ENCODE results near the gene ATP9B. TPM values are rescaled to one million over a fixed set of nuclear protein-coding genes. Genes with fewer than 3 reads are reported as not detected.

ATP9B gene
- total RNA-seq, 2 experiments from 2014 or later, result 61.9 to 63.5 TPM

GRCh38 chr18:79345366-79345765 lies 276.2 kb downstream of the ATP9B start:
- ATAC-seq (ENCODE audit: poor library complexity) (no peak), DNase-seq (no peak)
- Mint-ChIP-seq H3K4me1 (ENCODE audit: low read depth) (no peaks in the 10 kb centered on the region), H3K4me3 (no peak overlapping the region), H3K27me3 (no peaks in the 10 kb centered on the region), H3K36me3 (ENCODE audit: low read depth) (peaks cover 81% of the 10 kb centered on the region), H3K9me3 (no peaks in the 10 kb centered on the region), H3K27ac (no peak overlapping the region)
- no peak overlapping the region for H3K4me3 ChIP-seq (ENCODE audit: low read length)
- H3K36me3 ChIP-seq (ENCODE audit: insufficient read depth, low read length), result peaks cover 65% of the 10 kb centered on the region
- H3K4me1 ChIP-seq (ENCODE audit: insufficient read depth, low read length), result no peaks in the 10 kb centered on the region
- POLR2A ChIA-PET, result no interaction called here
- H3K27me3 ChIP-seq (ENCODE audit: control insufficient read depth in 1 of 2, insufficient read depth in 2 of 2, low read length in 2 of 2), result no peaks in the 10 kb centered on the region
- no peak overlapping the region for H3K27ac ChIP-seq (ENCODE audit: low read depth in 1 of 2, low read length in 2 of 2)
- CTCF ChIA-PET, result no interaction called here
- H3K9me3 ChIP-seq (ENCODE audit: control insufficient read depth in 1 of 2, insufficient read depth in 1 of 2, low read length in 2 of 2), result no peaks in the 10 kb centered on the region
- no peak for TF ChIP-seq CTCF (IDR thresholded peaks at IDR 0.05)
- intact Hi-C loops (cut with DNase I, micrococcal nuclease), result no loop called here

- ATAC-seq (ENCODE audit: poor library complexity), result no peak
- H3K9me3 Mint-ChIP-seq, result no peaks in the 10 kb centered on the region
Measured at GRCh38 chr18:79345981-79346380, 276.8 kb downstream of the ATP9B start.

GRCh38 chr18:79348066-79348465 lies 278.9 kb downstream of the ATP9B start:
- ChIA-PET POLR2A (no interaction called here), CTCF (no interaction called here)
- Histone ChIP-seq H3K27me3 (ENCODE audit: control insufficient read depth in 1 of 2, insufficient read depth in 2 of 2, low read length in 2 of 2) (no peaks in the 10 kb centered on the region), H3K9me3 (ENCODE audit: control insufficient read depth in 1 of 2, insufficient read depth in 1 of 2, low read length in 2 of 2) (no peaks in the 10 kb centered on the region), H3K27ac (ENCODE audit: low read depth in 1 of 2, low read length in 2 of 2) (no peak overlapping the region), H3K36me3 (ENCODE audit: insufficient read depth, low read length) (peaks cover 61% of the 10 kb centered on the region), H3K4me1 (ENCODE audit: insufficient read depth, low read length) (no peaks in the 10 kb centered on the region), H3K4me3 (ENCODE audit: low read length) (no peak overlapping the region)
- no peak overlapping the region for H3K4me3 Mint-ChIP-seq
- H3K9me3 Mint-ChIP-seq, result no peaks in the 10 kb centered on the region
- DNase-seq (no peak), ATAC-seq (ENCODE audit: poor library complexity) (no peak)
- no peaks in the 10 kb centered on the region for H3K27me3 Mint-ChIP-seq
- peaks cover 93% of the 10 kb centered on the region for H3K36me3 Mint-ChIP-seq (ENCODE audit: low read depth)
- no peaks in the 10 kb centered on the region for H3K4me1 Mint-ChIP-seq (ENCODE audit: low read depth)
- intact Hi-C loops (cut with DNase I, micrococcal nuclease), result no loop called here
- no peak for TF ChIP-seq CTCF (IDR thresholded peaks at IDR 0.05)
- no peak overlapping the region for H3K27ac Mint-ChIP-seq

More at GRCh38 chr18:79345981-79346380, 276.8 kb downstream of the ATP9B start:
- ChIA-PET POLR2A (no interaction called here), CTCF (no interaction called here)
- H3K27ac Mint-ChIP-seq, result no peak overlapping the region
- no peaks in the 10 kb centered on the region for H3K9me3 ChIP-seq (ENCODE audit: control insufficient read depth in 1 of 2, insufficient read depth in 1 of 2, low read length in 2 of 2)
- H3K27ac ChIP-seq (ENCODE audit: low read depth in 1 of 2, low read length in 2 of 2), result no peak overlapping the region
- H3K27me3 ChIP-seq (ENCODE audit: control insufficient read depth in 1 of 2, insufficient read depth in 2 of 2, low read length in 2 of 2), result no peaks in the 10 kb centered on the region
- peaks cover 81% of the 10 kb centered on the region for H3K36me3 Mint-ChIP-seq (ENCODE audit: low read depth)
- no peaks in the 10 kb centered on the region for H3K27me3 Mint-ChIP-seq
- H3K36me3 ChIP-seq (ENCODE audit: insufficient read depth, low read length), result peaks cover 68% of the 10 kb centered on the region
- no peak overlapping the region for H3K4me3 Mint-ChIP-seq
- no peaks in the 10 kb centered on the region for H3K4me1 ChIP-seq (ENCODE audit: insufficient read depth, low read length)
- intact Hi-C loops (cut with DNase I, micrococcal nuclease), result no loop called here
- no peak for TF ChIP-seq CTCF (IDR thresholded peaks at IDR 0.05)
- H3K4me3 ChIP-seq (ENCODE audit: low read length), result no peak overlapping the region
- H3K4me1 Mint-ChIP-seq (ENCODE audit: low read depth), result no peaks in the 10 kb centered on the region
- no peak for DNase-seq

Measured in CD4-positive, alpha-beta T cell (primary cell).